ENCODE data around the gene C22orf31.

C22orf31 gene

GRCh38 chr22:29053048-29053702, 8.5 kb downstream of the C22orf31 start:
- no peaks in the 10 kb centered on the region for H3K9me3 ChIP-seq (ENCODE audit: insufficient read depth, low read depth, low read length)
- no peaks in the 10 kb centered on the region for H3K79me1 ChIP-seq (ENCODE audit: low read length)
- no peaks in the 10 kb centered on the region for H3K27me3 ChIP-seq (ENCODE audit: insufficient read depth, low read length)
- no peak overlapping the region for H4K12ac ChIP-seq (ENCODE audit: low read depth, low read length)
- DNase-seq = no peak
- H3K27ac ChIP-seq (ENCODE audit: low read depth, low read length) = no peak overlapping the region
- H3K79me2 ChIP-seq (ENCODE audit: control insufficient read depth, insufficient read depth, low read length, poor library complexity) = no peaks in the 10 kb centered on the region
- H3K4me1 ChIP-seq (ENCODE audit: control insufficient read depth in 1 of 2, insufficient read depth in 2 of 2, low read length in 2 of 2) = no peaks in the 10 kb centered on the region
- no peak overlapping the region for H3K4me3 ChIP-seq (ENCODE audit: low read depth, low read length)
- H3K14ac ChIP-seq (ENCODE audit: low read length) = no peak overlapping the region
- no peak overlapping the region for H2AK5ac ChIP-seq (ENCODE audit: low read length)
- H2BK120ac ChIP-seq (ENCODE audit: insufficient read depth, low read length, poor library complexity) = no peak overlapping the region
- H3K4me2 ChIP-seq (ENCODE audit: low read length) = no peak overlapping the region
- no peak overlapping the region for H2AFZ ChIP-seq (ENCODE audit: insufficient read depth, low read length, poor library complexity)
- no peak overlapping the region for H3K23ac ChIP-seq (ENCODE audit: low read length)
- no peak overlapping the region for H4K91ac ChIP-seq (ENCODE audit: low read depth, low read length)
- no peak overlapping the region for H2BK5ac ChIP-seq (ENCODE audit: low read depth, low read length, poor library complexity)
- no peak overlapping the region for H4K8ac ChIP-seq (ENCODE audit: low read depth, low read length)
- no peak overlapping the region for H2BK12ac ChIP-seq (ENCODE audit: low read length)
- H3K9ac ChIP-seq (ENCODE audit: low read length) = no peak overlapping the region
- WGBS (ENCODE audit: extremely low coverage, insufficient coverage, insufficient read length) = no CpG with 5 or more reads among the region's 8 CpGs
- H3K18ac ChIP-seq (ENCODE audit: low read length) = no peak overlapping the region
- no peak overlapping the region for H3K4ac ChIP-seq (ENCODE audit: low read depth, low read length)
- H3K36me3 ChIP-seq (ENCODE audit: control insufficient read depth in 1 of 2, insufficient read depth in 2 of 2, low read length in 2 of 2) = peaks cover 33 to 34% of the 10 kb centered on the region in 2 experiments

- no peak overlapping the region for H3K4me2 ChIP-seq (ENCODE audit: low read length)
- no peak overlapping the region for H2BK5ac ChIP-seq (ENCODE audit: low read depth, low read length, poor library complexity)
- H3K4me1 ChIP-seq (ENCODE audit: control insufficient read depth in 1 of 2, insufficient read depth in 2 of 2, low read length in 2 of 2) = no peaks in the 10 kb centered on the region
- no peaks in the 10 kb centered on the region for H3K27me3 ChIP-seq (ENCODE audit: insufficient read depth, low read length)
- H4K91ac ChIP-seq (ENCODE audit: low read depth, low read length) = no peak overlapping the region
- no CpG with 5 or more reads among the region's 24 CpGs for WGBS (ENCODE audit: extremely low coverage, insufficient coverage, insufficient read length)
- no peak overlapping the region for H2AK5ac ChIP-seq (ENCODE audit: low read length)
- no peak overlapping the region for H2AFZ ChIP-seq (ENCODE audit: insufficient read depth, low read length, poor library complexity)
- DNase-seq = no peak
- H3K23ac ChIP-seq (ENCODE audit: low read length) = no peak overlapping the region
- H4K12ac ChIP-seq (ENCODE audit: low read depth, low read length) = no peak overlapping the region
- no peaks in the 10 kb centered on the region for H3K9me3 ChIP-seq (ENCODE audit: insufficient read depth, low read depth, low read length)
- no peak overlapping the region for H2BK12ac ChIP-seq (ENCODE audit: low read length)
- H2BK120ac ChIP-seq (ENCODE audit: insufficient read depth, low read length, poor library complexity) = no peak overlapping the region
- no peak overlapping the region for H3K14ac ChIP-seq (ENCODE audit: low read length)
- H3K18ac ChIP-seq (ENCODE audit: low read length) = no peak overlapping the region
- no peaks in the 10 kb centered on the region for H3K79me1 ChIP-seq (ENCODE audit: low read length)
- H3K27ac ChIP-seq (ENCODE audit: low read depth, low read length) = no peak overlapping the region
- no peak overlapping the region for H3K4ac ChIP-seq (ENCODE audit: low read depth, low read length)
- H3K36me3 ChIP-seq (ENCODE audit: control insufficient read depth in 1 of 2, insufficient read depth in 2 of 2, low read length in 2 of 2) = peaks cover 50 to 57% of the 10 kb centered on the region in 2 experiments
- no peak overlapping the region for H3K4me3 ChIP-seq (ENCODE audit: low read depth, low read length)
- no peaks in the 10 kb centered on the region for H3K79me2 ChIP-seq (ENCODE audit: control insufficient read depth, insufficient read depth, low read length, poor library complexity)
- no peak overlapping the region for H3K9ac ChIP-seq (ENCODE audit: low read length)
- no peak overlapping the region for H4K8ac ChIP-seq (ENCODE audit: low read depth, low read length)
Observed at GRCh38 chr22:29050457-29050856, 11.2 kb downstream of the C22orf31 start.

GRCh38 chr22:29049655-29050263, 11.9 kb downstream of the C22orf31 start:
- no peak overlapping the region for H4K8ac ChIP-seq (ENCODE audit: low read depth, low read length)
- H3K4me2 ChIP-seq (ENCODE audit: low read length) = no peak overlapping the region
- no peak overlapping the region for H3K4ac ChIP-seq (ENCODE audit: low read depth, low read length)
- H2AK5ac ChIP-seq (ENCODE audit: low read length) = no peak overlapping the region
- H2BK5ac ChIP-seq (ENCODE audit: low read depth, low read length, poor library complexity) = no peak overlapping the region
- H3K4me3 ChIP-seq (ENCODE audit: low read depth, low read length) = no peak overlapping the region
- DNase-seq = no peak
- no peak overlapping the region for H2BK120ac ChIP-seq (ENCODE audit: insufficient read depth, low read length, poor library complexity)
- no CpG with 5 or more reads among the region's 38 CpGs for WGBS (ENCODE audit: extremely low coverage, insufficient coverage, insufficient read length)
- no peaks in the 10 kb centered on the region for H3K9me3 ChIP-seq (ENCODE audit: insufficient read depth, low read depth, low read length)
- no peaks in the 10 kb centered on the region for H3K27me3 ChIP-seq (ENCODE audit: insufficient read depth, low read length)
- H3K9ac ChIP-seq (ENCODE audit: low read length) = no peak overlapping the region
- no peak overlapping the region for H2BK12ac ChIP-seq (ENCODE audit: low read length)
- H3K36me3 ChIP-seq (ENCODE audit: control insufficient read depth in 1 of 2, insufficient read depth in 2 of 2, low read length in 2 of 2) = peaks cover 50 to 59% of the 10 kb centered on the region in 2 experiments
- no peak overlapping the region for H3K14ac ChIP-seq (ENCODE audit: low read length)
- H3K79me1 ChIP-seq (ENCODE audit: low read length) = no peaks in the 10 kb centered on the region
- no peak overlapping the region for H4K91ac ChIP-seq (ENCODE audit: low read depth, low read length)
- no peak overlapping the region for H3K23ac ChIP-seq (ENCODE audit: low read length)
- H3K4me1 ChIP-seq (ENCODE audit: control insufficient read depth in 1 of 2, insufficient read depth in 2 of 2, low read length in 2 of 2) = peaks cover 0 to 3% of the 10 kb centered on the region in 2 experiments
- H4K12ac ChIP-seq (ENCODE audit: low read depth, low read length) = no peak overlapping the region
- H3K27ac ChIP-seq (ENCODE audit: low read depth, low read length) = no peak overlapping the region
- no peaks in the 10 kb centered on the region for H3K79me2 ChIP-seq (ENCODE audit: control insufficient read depth, insufficient read depth, low read length, poor library complexity)
- no peak overlapping the region for H3K18ac ChIP-seq (ENCODE audit: low read length)
- no peak overlapping the region for H2AFZ ChIP-seq (ENCODE audit: insufficient read depth, low read length, poor library complexity)

GRCh38 chr22:29048822-29049654, 12.6 kb downstream of the C22orf31 start:
- WGBS (ENCODE audit: extremely low coverage, insufficient coverage, insufficient read length) = no CpG with 5 or more reads among the region's 31 CpGs
- Histone ChIP-seq H2AFZ (ENCODE audit: insufficient read depth, low read length, poor library complexity) (no peak overlapping the region), H3K79me2 (ENCODE audit: control insufficient read depth, insufficient read depth, low read length, poor library complexity) (no peaks in the 10 kb centered on the region), H3K79me1 (ENCODE audit: low read length) (no peaks in the 10 kb centered on the region), H3K9me3 (ENCODE audit: insufficient read depth, low read depth, low read length) (no peaks in the 10 kb centered on the region), H3K9ac (ENCODE audit: low read length) (no peak overlapping the region), H2BK120ac (ENCODE audit: insufficient read depth, low read length, poor library complexity) (no peak overlapping the region), H3K4ac (ENCODE audit: low read depth, low read length) (no peak overlapping the region), H2AK5ac (ENCODE audit: low read length) (no peak overlapping the region), H3K4me1 (ENCODE audit: control insufficient read depth in 1 of 2, insufficient read depth in 2 of 2, low read length in 2 of 2) (peaks cover 3 to 8% of the 10 kb centered on the region in 2 experiments), H3K36me3 (ENCODE audit: control insufficient read depth in 1 of 2, insufficient read depth in 2 of 2, low read length in 2 of 2) (peaks cover 50 to 62% of the 10 kb centered on the region in 2 experiments), H4K12ac (ENCODE audit: low read depth, low read length) (no peak overlapping the region), H3K23ac (ENCODE audit: low read length) (no peak overlapping the region), H2BK12ac (ENCODE audit: low read length) (no peak overlapping the region), H4K8ac (ENCODE audit: low read depth, low read length) (no peak overlapping the region), H3K27ac (ENCODE audit: low read depth, low read length) (no peak overlapping the region), H3K27me3 (ENCODE audit: insufficient read depth, low read length) (no peaks in the 10 kb centered on the region), H3K4me2 (ENCODE audit: low read length) (no peak overlapping the region), H2BK5ac (ENCODE audit: low read depth, low read length, poor library complexity) (no peak overlapping the region), H3K4me3 (ENCODE audit: low read depth, low read length) (no peak overlapping the region), H4K91ac (ENCODE audit: low read depth, low read length) (no peak overlapping the region), H3K14ac (ENCODE audit: low read length) (no peak overlapping the region), H3K18ac (ENCODE audit: low read length) (no peak overlapping the region)
- DNase-seq = no peak

Data from trophoblast cell (in vitro differentiated cells and primary cell).